Hepatocyte (in vitro differentiated cells): ENCODE measurements around the gene EGLN3.

Experiments
- EZH2 ChIP-seq: fragments of 200-600 bp; sonication (generic); IDR thresholded peaks from 2 replicates; pipeline ENCODE4 v1.6.1; 2016; ENCODE audit warnings: antibody characterized with exemption, mild to moderate bottlenecking, borderline replicate concordance
- TF ChIP-seq, protein P1 (sequence below): fragments of 200-600 bp; sonication (generic); IDR thresholded peaks from 2 replicates; pipeline ENCODE4 v1.5.1; 2016; ENCODE audit warnings: antibody characterized with exemption, mild to moderate bottlenecking; ENCODE audit not compliant: poor library complexity

- no peak for TF ChIP-seq EZH2
- TF ChIP-seq, protein P1, sequence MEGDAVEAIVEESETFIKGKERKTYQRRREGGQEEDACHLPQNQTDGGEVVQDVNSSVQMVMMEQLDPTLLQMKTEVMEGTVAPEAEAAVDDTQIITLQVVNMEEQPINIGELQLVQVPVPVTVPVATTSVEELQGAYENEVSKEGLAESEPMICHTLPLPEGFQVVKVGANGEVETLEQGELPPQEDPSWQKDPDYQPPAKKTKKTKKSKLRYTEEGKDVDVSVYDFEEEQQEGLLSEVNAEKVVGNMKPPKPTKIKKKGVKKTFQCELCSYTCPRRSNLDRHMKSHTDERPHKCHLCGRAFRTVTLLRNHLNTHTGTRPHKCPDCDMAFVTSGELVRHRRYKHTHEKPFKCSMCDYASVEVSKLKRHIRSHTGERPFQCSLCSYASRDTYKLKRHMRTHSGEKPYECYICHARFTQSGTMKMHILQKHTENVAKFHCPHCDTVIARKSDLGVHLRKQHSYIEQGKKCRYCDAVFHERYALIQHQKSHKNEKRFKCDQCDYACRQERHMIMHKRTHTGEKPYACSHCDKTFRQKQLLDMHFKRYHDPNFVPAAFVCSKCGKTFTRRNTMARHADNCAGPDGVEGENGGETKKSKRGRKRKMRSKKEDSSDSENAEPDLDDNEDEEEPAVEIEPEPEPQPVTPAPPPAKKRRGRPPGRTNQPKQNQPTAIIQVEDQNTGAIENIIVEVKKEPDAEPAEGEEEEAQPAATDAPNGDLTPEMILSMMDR, result no peak
Measured at GRCh38 chr14:34000396-34000795, 49.5 kb upstream of the EGLN3 start.
